GM23338 (cell line): ENCODE data around the gene DNAJC16. TPM values are rescaled to one million over a fixed set of nuclear protein-coding genes. Genes with fewer than 3 reads are reported as not detected.

Experiments
- ATAC-seq: fragments of 200-7000 bp; cut with Tn5 transposase; 3 replicates; pipeline ENCODE4 v1.9.1; 2020
- DNase-seq: peaks from one replicate; pipeline ENCODE4 v3.0.0-alpha.2; 2015; ENCODE audit warnings: low spot score
- H2AFZ ChIP-seq: fragments of 200-600 bp; sonication (generic); 2 replicates; pipeline ENCODE4 v1.8.0; 2016; ENCODE audit warnings: antibody characterized with exemption, mild to moderate bottlenecking, moderate library complexity
- H3F3A ChIP-seq: fragments of 200-600 bp; sonication (generic); replicated peaks from 2 replicates; pipeline ENCODE4 v1.8.0; 2017; ENCODE audit warnings: antibody characterized with exemption, mixed run types, low read depth
- H3K27ac ChIP-seq: fragments of 200-600 bp; sonication (generic); 2 replicates; pipeline ENCODE4 v1.6.1; 2016; ENCODE audit warnings: low read depth
- H3K27me3 ChIP-seq: fragments of 200-600 bp; sonication (generic); 2 replicates; pipeline ENCODE4 v1.8.0; 2016; ENCODE audit warnings: mild to moderate bottlenecking, mixed run types, moderate library complexity; ENCODE audit not compliant: insufficient read depth
- H3K36me3 ChIP-seq: fragments of 200-600 bp; sonication (generic); 2 replicates; pipeline ENCODE4 v1.8.0; 2016; ENCODE audit warnings: mild to moderate bottlenecking; ENCODE audit not compliant: insufficient read depth
- H3K4me1 ChIP-seq: fragments of 200-600 bp; sonication (generic); 2 replicates; pipeline ENCODE4 v1.8.0; 2016; ENCODE audit warnings: mild to moderate bottlenecking, moderate library complexity; ENCODE audit not compliant: insufficient read depth
- H3K4me2 ChIP-seq: fragments of 200-600 bp; sonication (generic); 2 replicates; pipeline ENCODE4 v1.7.1; 2017; ENCODE audit warnings: mixed run types
- H3K4me3 ChIP-seq: fragments of 200-600 bp; sonication (generic); 2 replicates; pipeline ENCODE4 v1.6.1; 2016; ENCODE audit warnings: mixed run types
- H3K79me2 ChIP-seq: fragments of 200-600 bp; sonication (generic); replicated peaks from 2 replicates; pipeline ENCODE4 v1.8.0; 2017; ENCODE audit warnings: mild to moderate bottlenecking; ENCODE audit not compliant: insufficient read depth
- H3K9me2 ChIP-seq: fragments of 200-600 bp; sonication (generic); 2 replicates; pipeline ENCODE4 v1.8.0; 2017; ENCODE audit not compliant: insufficient read depth
- H4K20me1 ChIP-seq: fragments of 200-600 bp; sonication (generic); replicated peaks from 2 replicates; pipeline ENCODE4 v1.8.0; 2017; ENCODE audit warnings: mild to moderate bottlenecking; ENCODE audit not compliant: insufficient read depth
- H3K27ac Mint-ChIP-seq: 2 replicates; pipeline ENCODE4 v1.8.0; 2020; ENCODE audit warnings: inconsistent platforms, mild to moderate bottlenecking, moderate library complexity, mixed read lengths
- H3K27me3 Mint-ChIP-seq: 3 replicates; pipeline ENCODE4 v1.8.0; 2022; ENCODE audit warnings: low read depth, mild to moderate bottlenecking, moderate library complexity, mixed read lengths, inconsistent platforms; ENCODE audit not compliant: insufficient read depth, poor library complexity
- H3K36me3 Mint-ChIP-seq: 3 replicates; pipeline ENCODE4 v1.8.0; 2021; ENCODE audit warnings: low read depth, mild to moderate bottlenecking, inconsistent platforms, moderate library complexity, mixed read lengths
- H3K4me1 Mint-ChIP-seq: 3 replicates; pipeline ENCODE4 v1.8.0; 2020; ENCODE audit warnings: mild to moderate bottlenecking, inconsistent platforms, mixed read lengths
- H3K4me3 Mint-ChIP-seq: 3 replicates; pipeline ENCODE4 v1.8.0; 2021; ENCODE audit warnings: moderate library complexity, mild to moderate bottlenecking, inconsistent platforms, mixed read lengths
- H3K9me3 Mint-ChIP-seq: 3 replicates; pipeline ENCODE4 v1.8.0; 2020; ENCODE audit warnings: moderate library complexity, mild to moderate bottlenecking, inconsistent platforms, mixed read lengths
- CREB1 ChIP-seq: fragments of 250-450 bp; sonication (Bioruptor Pico); IDR thresholded peaks from 2 replicates; pipeline ENCODE4 v1.5.0; 2020; ENCODE audit warnings: low read depth, mild to moderate bottlenecking, moderate library complexity
- EZH2phosphoT487 ChIP-seq: fragments of 200-600 bp; sonication (generic); IDR thresholded peaks from one replicate; pipeline ENCODE4 v1.8.1; 2018; ENCODE audit warnings: antibody characterized with exemption; ENCODE audit not compliant: unreplicated experiment
- JUNB ChIP-seq: IDR thresholded peaks from one replicate; pipeline ENCODE4 v1.6.1; 2016; ENCODE audit warnings: antibody characterized with exemption; ENCODE audit not compliant: unreplicated experiment
- NANOG ChIP-seq: IDR thresholded peaks from 2 replicates; pipeline ENCODE4 v1.6.1; 2016; ENCODE audit warnings: antibody characterized with exemption, borderline replicate concordance
- POLR2AphosphoS5 ChIP-seq: IDR thresholded peaks from 2 replicates; pipeline ENCODE4 v1.6.1; 2016; ENCODE audit warnings: antibody characterized with exemption, low read depth
- STAT1 ChIP-seq: IDR thresholded peaks from one replicate; pipeline ENCODE4 v1.6.1; 2016; ENCODE audit warnings: antibody characterized with exemption; ENCODE audit not compliant: unreplicated experiment
- ZNF114 ChIP-seq: fragments of 250-450 bp; sonication (Bioruptor Pico); IDR thresholded peaks from 2 replicates; pipeline ENCODE4 v1.5.0; 2020; ENCODE audit warnings: mild to moderate bottlenecking, moderate library complexity
- ZNF331 ChIP-seq: fragments of 250-450 bp; sonication (Bioruptor Pico); IDR thresholded peaks from 2 replicates; pipeline ENCODE4 v1.5.0; 2020; ENCODE audit warnings: low read depth, mild to moderate bottlenecking, moderate library complexity
- polyA plus RNA-seq: library from polyadenylated mRNA; unstranded; fragments of >200 nt; fragmentation: Nextera tagmentation; extraction: Ambion mirVana; gene quantifications from 2 replicates; pipeline ENCODE4 v1.2.1, GENCODE V29; 2016
- total RNA-seq: library from RNA; depleted of rRNA; stranded (reverse); fragments of >200 nt; shearing (Covaris generic); gene quantifications from 2 replicates; pipeline ENCODE4 v1.2.3, GENCODE V29; 2014
- TF ChIP-seq, protein P1 (sequence below): IDR thresholded peaks from one replicate; pipeline ENCODE4 v1.6.1; 2018; ENCODE audit warnings: antibody characterized with exemption; ENCODE audit not compliant: unreplicated experiment
- TF ChIP-seq, protein P2 (sequence below): fragments of 250-450 bp; sonication (Bioruptor Pico); IDR thresholded peaks from 2 replicates; pipeline ENCODE4 v1.5.0; 2020; ENCODE audit warnings: mild to moderate bottlenecking, moderate library complexity
- TF ChIP-seq, protein P3 (sequence below), 2 experiments: fragments of 200-600 bp in 1 of 2; sonication (generic) in 1 of 2; conservative IDR thresholded peaks; 2 replicates each; pipeline versions ENCODE4 v1.5.1 to v1.6.1; 2016 to 2017; ENCODE audit warnings: antibody characterized with exemption in 2 of 2, low read depth in 2 of 2, mild to moderate bottlenecking in 2 of 2, moderate library complexity in 1 of 2
- TF ChIP-seq, protein P4 (sequence below): IDR thresholded peaks from 2 replicates; pipeline ENCODE4 v1.6.1; 2016; ENCODE audit warnings: antibody characterized with exemption

DNAJC16 gene
- total and polyA plus RNA-seq, 2 experiments from 2014 or later = 6.3 to 18.0 TPM

DNA sequence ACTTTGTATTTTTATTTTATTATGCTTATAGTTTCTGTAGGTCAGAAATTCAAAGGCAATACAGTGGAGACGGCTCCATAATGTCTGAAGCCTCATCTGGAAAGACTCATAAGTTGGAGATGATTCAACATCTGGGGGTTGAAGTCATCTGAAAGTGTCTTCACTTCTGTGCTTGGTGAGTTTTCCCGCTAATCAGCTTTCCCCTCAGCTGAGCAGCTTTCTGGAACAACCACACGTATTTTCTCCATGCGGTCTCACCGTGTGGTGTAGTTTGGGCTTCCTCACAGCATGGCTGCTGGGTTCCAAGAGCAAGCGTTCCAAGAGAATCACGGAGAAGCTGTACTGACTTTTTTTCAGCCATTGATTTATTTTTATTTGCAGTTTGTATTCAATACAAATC, 83.0 kb downstream of the DNAJC16 start:
- H3K9me3 Mint-ChIP-seq = no peaks in the 10 kb centered on the region
- Histone ChIP-seq H3K4me3 (no peak overlapping the region), H4K20me1 (no peaks in the 10 kb centered on the region), H3K27ac (no peak overlapping the region), H3K79me2 (no peaks in the 10 kb centered on the region), H3K9me2 (no peaks in the 10 kb centered on the region), H3K4me2 (no peak overlapping the region), H3K27me3 (peaks cover 3% of the 10 kb centered on the region; the same call in 1 of the 2 replicates), H3K36me3 (no peaks in the 10 kb centered on the region), H3K4me1 (no peaks in the 10 kb centered on the region), H2AFZ (no peak overlapping the region), H3F3A (no peaks in the 10 kb centered on the region)
- no peaks in the 10 kb centered on the region for H3K36me3 Mint-ChIP-seq
- DNase-seq (no peak), ATAC-seq (no peak)
- H3K27ac Mint-ChIP-seq = no peak overlapping the region
- TF ChIP-seq ZNF331 (no peak), POLR2AphosphoS5 (no peak), ZNF114 (CRISPR knock-in tag) (no peak), NANOG (no peak), EZH2phosphoT487 (no peak), JUNB (no peak), STAT1 (no peak), CREB1 (CRISPR knock-in tag) (no peak)
- TF ChIP-seq, protein P1, sequence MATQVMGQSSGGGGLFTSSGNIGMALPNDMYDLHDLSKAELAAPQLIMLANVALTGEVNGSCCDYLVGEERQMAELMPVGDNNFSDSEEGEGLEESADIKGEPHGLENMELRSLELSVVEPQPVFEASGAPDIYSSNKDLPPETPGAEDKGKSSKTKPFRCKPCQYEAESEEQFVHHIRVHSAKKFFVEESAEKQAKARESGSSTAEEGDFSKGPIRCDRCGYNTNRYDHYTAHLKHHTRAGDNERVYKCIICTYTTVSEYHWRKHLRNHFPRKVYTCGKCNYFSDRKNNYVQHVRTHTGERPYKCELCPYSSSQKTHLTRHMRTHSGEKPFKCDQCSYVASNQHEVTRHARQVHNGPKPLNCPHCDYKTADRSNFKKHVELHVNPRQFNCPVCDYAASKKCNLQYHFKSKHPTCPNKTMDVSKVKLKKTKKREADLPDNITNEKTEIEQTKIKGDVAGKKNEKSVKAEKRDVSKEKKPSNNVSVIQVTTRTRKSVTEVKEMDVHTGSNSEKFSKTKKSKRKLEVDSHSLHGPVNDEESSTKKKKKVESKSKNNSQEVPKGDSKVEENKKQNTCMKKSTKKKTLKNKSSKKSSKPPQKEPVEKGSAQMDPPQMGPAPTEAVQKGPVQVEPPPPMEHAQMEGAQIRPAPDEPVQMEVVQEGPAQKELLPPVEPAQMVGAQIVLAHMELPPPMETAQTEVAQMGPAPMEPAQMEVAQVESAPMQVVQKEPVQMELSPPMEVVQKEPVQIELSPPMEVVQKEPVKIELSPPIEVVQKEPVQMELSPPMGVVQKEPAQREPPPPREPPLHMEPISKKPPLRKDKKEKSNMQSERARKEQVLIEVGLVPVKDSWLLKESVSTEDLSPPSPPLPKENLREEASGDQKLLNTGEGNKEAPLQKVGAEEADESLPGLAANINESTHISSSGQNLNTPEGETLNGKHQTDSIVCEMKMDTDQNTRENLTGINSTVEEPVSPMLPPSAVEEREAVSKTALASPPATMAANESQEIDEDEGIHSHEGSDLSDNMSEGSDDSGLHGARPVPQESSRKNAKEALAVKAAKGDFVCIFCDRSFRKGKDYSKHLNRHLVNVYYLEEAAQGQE = no peak
- TF ChIP-seq, protein P2, sequence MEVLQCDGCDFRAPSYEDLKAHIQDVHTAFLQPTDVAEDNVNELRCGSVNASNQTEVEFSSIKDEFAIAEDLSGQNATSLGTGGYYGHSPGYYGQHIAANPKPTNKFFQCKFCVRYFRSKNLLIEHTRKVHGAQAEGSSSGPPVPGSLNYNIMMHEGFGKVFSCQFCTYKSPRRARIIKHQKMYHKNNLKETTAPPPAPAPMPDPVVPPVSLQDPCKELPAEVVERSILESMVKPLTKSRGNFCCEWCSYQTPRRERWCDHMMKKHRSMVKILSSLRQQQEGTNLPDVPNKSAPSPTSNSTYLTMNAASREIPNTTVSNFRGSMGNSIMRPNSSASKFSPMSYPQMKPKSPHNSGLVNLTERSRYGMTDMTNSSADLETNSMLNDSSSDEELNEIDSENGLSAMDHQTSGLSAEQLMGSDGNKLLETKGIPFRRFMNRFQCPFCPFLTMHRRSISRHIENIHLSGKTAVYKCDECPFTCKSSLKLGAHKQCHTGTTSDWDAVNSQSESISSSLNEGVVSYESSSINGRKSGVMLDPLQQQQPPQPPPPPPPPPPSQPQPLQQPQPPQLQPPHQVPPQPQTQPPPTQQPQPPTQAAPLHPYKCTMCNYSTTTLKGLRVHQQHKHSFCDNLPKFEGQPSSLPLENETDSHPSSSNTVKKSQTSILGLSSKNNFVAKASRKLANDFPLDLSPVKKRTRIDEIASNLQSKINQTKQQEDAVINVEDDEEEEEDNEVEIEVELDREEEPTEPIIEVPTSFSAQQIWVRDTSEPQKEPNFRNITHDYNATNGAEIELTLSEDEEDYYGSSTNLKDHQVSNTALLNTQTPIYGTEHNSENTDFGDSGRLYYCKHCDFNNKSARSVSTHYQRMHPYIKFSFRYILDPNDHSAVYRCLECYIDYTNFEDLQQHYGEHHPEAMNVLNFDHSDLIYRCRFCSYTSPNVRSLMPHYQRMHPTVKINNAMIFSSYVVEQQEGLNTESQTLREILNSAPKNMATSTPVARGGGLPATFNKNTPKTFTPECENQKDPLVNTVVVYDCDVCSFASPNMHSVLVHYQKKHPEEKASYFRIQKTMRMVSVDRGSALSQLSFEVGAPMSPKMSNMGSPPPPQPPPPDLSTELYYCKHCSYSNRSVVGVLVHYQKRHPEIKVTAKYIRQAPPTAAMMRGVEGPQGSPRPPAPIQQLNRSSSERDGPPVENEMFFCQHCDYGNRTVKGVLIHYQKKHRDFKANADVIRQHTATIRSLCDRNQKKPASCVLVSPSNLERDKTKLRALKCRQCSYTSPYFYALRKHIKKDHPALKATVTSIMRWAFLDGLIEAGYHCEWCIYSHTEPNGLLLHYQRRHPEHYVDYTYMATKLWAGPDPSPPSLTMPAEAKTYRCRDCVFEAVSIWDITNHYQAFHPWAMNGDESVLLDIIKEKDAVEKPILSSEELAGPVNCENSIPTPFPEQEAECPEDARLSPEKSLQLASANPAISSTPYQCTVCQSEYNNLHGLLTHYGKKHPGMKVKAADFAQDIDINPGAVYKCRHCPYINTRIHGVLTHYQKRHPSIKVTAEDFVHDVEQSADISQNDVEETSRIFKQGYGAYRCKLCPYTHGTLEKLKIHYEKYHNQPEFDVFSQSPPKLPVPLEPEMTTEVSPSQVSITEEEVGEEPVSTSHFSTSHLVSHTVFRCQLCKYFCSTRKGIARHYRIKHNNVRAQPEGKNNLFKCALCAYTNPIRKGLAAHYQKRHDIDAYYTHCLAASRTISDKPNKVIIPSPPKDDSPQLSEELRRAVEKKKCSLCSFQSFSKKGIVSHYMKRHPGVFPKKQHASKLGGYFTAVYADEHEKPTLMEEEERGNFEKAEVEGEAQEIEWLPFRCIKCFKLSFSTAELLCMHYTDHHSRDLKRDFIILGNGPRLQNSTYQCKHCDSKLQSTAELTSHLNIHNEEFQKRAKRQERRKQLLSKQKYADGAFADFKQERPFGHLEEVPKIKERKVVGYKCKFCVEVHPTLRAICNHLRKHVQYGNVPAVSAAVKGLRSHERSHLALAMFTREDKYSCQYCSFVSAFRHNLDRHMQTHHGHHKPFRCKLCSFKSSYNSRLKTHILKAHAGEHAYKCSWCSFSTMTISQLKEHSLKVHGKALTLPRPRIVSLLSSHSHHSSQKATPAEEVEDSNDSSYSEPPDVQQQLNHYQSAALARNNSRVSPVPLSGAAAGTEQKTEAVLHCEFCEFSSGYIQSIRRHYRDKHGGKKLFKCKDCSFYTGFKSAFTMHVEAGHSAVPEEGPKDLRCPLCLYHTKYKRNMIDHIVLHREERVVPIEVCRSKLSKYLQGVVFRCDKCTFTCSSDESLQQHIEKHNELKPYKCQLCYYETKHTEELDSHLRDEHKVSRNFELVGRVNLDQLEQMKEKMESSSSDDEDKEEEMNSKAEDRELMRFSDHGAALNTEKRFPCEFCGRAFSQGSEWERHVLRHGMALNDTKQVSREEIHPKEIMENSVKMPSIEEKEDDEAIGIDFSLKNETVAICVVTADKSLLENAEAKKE (CRISPR knock-in tag) = no peak
- TF ChIP-seq, protein P3, sequence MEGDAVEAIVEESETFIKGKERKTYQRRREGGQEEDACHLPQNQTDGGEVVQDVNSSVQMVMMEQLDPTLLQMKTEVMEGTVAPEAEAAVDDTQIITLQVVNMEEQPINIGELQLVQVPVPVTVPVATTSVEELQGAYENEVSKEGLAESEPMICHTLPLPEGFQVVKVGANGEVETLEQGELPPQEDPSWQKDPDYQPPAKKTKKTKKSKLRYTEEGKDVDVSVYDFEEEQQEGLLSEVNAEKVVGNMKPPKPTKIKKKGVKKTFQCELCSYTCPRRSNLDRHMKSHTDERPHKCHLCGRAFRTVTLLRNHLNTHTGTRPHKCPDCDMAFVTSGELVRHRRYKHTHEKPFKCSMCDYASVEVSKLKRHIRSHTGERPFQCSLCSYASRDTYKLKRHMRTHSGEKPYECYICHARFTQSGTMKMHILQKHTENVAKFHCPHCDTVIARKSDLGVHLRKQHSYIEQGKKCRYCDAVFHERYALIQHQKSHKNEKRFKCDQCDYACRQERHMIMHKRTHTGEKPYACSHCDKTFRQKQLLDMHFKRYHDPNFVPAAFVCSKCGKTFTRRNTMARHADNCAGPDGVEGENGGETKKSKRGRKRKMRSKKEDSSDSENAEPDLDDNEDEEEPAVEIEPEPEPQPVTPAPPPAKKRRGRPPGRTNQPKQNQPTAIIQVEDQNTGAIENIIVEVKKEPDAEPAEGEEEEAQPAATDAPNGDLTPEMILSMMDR (conservative IDR thresholded peaks at IDR 0.05; ENCODE audit: low read depth in 2 of 2) = no peak
- TF ChIP-seq, protein P4, sequence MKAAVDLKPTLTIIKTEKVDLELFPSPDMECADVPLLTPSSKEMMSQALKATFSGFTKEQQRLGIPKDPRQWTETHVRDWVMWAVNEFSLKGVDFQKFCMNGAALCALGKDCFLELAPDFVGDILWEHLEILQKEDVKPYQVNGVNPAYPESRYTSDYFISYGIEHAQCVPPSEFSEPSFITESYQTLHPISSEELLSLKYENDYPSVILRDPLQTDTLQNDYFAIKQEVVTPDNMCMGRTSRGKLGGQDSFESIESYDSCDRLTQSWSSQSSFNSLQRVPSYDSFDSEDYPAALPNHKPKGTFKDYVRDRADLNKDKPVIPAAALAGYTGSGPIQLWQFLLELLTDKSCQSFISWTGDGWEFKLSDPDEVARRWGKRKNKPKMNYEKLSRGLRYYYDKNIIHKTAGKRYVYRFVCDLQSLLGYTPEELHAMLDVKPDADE = no peak
- H3K4me1 Mint-ChIP-seq = no peaks in the 10 kb centered on the region
- no peak overlapping the region for H3K4me3 Mint-ChIP-seq
- peaks cover 7% of the 10 kb centered on the region for H3K27me3 Mint-ChIP-seq
